SU-DHL-6 (cell line): ENCODE measurements around the gene FRS2.

Source experiments
- EZH2phosphoT487 ChIP-seq: fragments of 200-600 bp; sonication (generic), shearing (Covaris generic); conservative IDR thresholded peaks from 2 replicates; pipeline ENCODE4 v1.6.1; 2018; ENCODE audit warnings: mild to moderate bottlenecking, antibody characterized with exemption, low read length, moderate library complexity, mixed read lengths
- TF ChIP-seq, protein P1 (sequence below): fragments of 200-600 bp; sonication (generic); IDR thresholded peaks from one replicate; pipeline ENCODE4 v1.5.1; 2017; ENCODE audit warnings: antibody characterized with exemption, mild to moderate bottlenecking, low read length, moderate library complexity; ENCODE audit not compliant: insufficient read depth, poor library complexity, severe bottlenecking

DNA sequence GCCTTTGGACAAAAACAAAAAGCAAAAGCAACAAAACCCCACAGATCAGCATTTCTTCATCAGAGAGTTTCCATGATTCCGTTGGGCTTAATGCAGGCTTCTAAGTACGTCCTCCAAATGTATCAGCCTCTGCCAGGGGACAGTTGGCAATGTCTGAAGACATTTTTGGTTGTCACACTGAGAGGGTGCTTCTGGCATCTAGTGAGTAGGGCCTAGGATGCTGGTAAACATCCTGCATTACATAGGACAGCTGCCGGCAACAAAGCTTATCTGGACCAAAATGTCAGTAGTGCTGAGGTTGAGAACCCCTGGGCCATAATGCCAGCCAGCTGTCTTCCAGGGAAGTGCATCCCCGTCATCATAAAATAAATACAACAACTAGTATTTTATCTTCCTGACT is 149.9 kb downstream of the FRS2 start:
- TF ChIP-seq, protein P1, sequence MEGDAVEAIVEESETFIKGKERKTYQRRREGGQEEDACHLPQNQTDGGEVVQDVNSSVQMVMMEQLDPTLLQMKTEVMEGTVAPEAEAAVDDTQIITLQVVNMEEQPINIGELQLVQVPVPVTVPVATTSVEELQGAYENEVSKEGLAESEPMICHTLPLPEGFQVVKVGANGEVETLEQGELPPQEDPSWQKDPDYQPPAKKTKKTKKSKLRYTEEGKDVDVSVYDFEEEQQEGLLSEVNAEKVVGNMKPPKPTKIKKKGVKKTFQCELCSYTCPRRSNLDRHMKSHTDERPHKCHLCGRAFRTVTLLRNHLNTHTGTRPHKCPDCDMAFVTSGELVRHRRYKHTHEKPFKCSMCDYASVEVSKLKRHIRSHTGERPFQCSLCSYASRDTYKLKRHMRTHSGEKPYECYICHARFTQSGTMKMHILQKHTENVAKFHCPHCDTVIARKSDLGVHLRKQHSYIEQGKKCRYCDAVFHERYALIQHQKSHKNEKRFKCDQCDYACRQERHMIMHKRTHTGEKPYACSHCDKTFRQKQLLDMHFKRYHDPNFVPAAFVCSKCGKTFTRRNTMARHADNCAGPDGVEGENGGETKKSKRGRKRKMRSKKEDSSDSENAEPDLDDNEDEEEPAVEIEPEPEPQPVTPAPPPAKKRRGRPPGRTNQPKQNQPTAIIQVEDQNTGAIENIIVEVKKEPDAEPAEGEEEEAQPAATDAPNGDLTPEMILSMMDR = no peak
- no peak for TF ChIP-seq EZH2phosphoT487
